ENCODE measurements around the gene SMG6.

The SMG6 gene

DNA sequence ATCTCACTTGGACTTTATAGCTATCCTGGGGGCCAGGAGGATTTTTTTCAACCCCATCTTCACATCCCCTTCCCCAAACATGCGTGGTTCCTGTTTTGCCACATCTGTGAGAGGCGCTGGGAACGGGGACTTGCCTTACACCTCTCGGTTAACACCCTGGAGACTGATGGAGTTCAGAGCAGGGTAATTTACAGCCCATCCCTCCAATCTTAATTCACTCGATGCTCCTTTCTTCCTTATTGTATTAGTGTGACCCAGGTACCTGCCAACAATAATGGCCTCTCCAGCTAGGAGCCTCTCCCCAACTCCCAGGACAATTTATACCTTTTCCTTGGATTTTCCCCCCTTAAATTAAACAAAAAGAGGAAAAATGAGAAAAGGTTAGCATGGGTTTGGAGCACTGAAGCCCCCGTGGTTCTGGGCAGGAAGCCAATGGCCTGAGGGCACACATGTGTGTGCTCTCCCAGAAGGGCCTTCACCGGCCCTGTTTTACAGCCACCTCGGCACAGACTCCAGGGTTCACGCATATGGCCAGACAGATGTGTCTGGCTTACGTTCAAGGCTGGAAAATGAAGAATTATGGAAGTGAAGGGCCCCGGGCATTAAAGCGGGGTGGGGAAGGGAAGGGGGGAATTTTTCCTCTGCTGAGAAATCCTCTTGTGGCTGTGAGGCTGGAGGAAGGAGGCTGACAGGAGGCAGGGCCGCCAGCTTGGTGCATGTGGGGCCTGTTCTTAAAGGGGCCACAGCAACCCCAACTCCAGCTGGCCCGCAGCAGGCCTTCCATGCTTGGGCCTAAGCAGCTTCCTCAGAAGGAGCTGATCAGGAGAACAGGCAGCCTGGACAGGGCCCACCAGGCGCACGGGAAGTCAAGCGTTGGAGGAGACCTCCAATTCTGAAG, 227.2 kb downstream of the SMG6 start:
- DNase-seq (ENCODE audit: low spot score) = no peak

DNA sequence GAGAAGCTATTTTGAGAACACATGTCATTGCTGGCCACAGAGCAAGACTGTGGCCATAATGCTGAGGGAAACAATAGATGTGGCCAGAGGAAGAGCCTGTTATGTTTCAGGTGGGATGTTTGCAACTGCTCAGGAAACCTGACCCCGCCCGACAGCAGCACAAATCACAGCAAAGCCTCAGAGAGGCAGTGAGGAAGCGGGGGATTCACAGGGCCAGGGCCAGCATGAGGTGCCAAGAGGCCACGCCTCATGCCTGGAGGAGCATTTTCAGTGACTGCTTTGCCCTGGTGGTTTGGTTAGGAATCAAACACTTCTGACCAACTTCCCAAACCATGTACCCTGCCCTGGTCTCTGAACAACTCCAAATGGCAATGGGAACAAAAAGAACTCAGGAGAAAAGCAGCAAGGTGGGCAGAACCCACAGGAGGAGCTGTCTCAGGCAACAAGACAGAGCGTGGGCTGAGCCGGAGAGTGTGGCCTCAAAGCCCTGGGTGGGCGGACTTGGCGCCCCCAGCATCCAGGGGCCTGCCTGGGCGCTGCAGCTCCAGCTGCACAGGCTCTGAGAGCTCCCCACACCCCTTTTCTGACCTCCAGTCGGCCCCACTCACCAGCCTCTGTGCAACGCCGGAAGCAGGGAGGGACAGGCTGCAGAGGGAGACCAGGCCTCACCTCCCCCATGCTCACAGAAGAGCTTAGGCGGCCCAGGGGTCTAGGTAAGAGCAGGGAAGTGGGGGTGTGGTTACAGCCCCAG, 228.1 kb downstream of the SMG6 start:
- DNase-seq (ENCODE audit: low spot score) = no peak

DNA sequence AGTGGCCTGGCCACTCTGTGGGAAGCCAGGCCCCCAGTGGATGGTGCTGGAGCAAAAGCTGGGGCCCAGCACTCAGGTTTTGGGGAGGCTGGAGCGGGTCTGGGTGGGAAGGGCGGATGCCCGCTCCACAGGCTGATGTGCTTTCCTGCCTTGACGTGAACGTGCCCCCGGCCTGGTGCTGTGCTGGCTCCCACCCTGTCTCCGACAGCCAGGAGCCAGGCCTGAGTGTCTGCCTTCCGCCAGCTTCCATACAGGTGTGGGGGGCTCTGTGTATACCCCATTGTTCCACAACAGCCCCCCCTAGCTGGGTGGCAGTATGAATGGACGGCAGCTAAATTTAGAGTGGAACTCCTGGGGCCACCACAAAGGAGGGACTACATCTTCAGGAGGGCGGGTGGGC, 228.7 kb downstream of the SMG6 start:
- no peak for DNase-seq (ENCODE audit: low spot score)

DNA sequence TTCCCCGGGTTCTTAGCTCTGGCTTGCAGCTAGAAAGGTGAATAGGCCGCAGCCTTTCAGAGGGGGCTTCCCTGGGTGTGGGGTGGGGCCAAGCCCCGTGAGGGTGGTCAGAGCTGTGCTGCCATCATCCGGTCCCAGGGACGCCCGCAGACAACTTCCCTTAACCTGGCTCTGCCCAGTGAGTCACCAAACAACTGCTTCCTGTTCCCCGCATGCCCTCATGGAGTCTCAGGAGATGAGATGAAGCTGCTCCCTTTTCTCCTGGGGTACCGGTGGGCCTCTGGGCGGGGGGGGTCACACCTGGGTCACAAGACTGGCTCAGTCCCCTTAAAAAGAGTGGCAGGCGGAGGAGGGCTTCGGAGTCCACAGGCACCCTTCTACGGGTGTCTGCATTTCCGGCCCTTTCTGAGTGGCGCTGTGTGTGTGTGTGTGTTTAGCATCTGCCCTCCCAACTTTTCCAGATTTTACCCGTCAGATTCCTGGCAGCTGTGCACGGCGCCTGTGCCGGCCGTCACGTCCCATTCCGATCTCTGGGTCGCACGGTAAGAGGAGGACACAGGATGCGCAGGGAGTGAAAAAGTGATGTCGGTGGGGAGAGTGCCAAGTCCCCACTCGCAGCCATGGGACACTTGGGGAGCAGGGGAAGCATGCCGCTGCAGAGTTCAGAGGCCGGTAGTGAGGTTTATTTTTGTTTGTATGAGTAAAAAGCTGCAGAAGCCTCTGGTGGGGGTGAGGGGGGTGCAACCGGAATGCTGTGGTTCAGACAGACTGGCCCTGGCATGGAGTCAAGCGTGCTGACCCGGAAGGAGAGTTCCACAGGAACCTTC, 231.9 kb downstream of the SMG6 start:
- DNase-seq (ENCODE audit: low spot score) = no peak

DNA sequence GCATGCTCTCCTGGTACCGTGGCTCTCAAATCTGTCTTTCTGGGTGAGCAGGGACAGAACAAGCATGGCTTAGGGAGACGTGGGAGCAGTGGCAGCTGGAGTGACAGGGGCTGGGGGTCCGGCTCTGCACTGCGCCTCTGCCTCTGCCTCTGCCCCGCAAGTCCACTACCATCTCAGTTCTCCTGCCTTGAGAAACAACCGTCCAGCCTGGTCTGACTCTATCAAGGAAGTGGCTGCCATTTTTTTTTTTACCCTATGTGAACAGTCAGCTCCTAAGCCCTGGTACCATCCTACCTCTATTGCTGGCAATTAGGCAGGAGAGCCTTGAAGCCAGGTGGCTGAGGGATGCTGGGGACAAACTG, 232.6 kb downstream of the SMG6 start:
- no peak for DNase-seq (ENCODE audit: low spot score)

DNA sequence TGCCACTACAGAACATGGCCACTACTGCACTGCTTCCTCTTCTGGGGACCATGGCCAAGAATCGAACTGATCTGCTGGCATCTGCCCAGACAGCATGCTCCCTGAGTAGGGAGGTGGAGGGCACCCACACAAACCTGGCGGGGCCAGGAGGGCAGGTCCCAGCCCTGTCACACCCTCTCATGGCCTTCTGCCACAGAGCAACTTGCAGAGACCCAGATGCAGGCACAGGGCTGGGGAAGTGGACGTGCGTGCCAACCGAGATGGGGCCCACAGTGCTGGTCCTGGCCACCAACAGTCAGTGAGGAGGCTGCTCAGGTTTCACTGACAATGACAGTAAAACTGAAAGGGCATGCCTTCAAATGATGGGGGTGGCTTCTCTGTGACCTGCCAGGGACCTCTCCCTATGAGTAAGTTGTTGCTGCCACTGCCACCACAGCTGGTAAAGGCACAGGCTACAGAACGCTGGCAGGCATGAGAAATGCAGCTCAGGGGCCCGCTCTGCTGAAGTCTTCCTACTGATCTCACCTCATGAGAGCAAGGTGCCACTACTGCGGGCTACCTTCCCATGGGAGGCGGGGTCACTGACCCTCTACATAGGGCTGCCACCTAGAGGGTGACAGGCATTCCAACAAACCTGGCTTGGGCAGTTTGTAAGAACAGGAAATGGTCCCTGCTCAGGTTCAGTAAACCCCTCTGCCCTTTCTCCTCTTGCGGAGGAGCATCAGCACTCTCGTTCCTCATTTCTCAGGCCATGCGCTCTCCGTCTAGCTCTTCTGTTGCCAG, 233.2 kb downstream of the SMG6 start:
- no peak for DNase-seq (ENCODE audit: low spot score)

DNA sequence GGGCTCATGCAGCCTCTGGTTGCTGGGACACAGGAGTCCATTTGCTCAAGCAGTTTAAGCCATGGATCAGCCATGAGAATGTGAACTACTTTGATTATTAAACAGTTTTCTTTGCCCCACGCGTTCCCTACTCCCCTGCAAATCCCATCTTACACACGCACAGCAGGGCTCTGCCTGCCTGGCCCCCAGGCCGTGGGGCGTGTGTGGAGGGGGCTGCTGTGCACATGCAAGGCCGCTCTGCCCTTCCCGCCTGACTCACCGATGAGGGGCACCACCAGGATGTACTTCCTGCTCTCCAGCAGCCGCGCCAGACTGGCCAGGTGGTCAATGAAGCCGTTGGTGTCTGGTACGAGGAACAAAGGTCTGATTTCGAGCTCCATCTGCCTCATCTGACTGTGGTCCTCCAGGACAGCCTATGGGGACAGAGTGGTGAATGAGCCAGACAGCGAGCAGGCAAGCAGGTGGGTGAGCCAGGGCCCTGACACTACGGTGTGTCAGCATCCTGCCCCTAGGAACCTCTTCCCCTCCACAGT, 235.0 kb downstream of the SMG6 start:
- no peak for DNase-seq (ENCODE audit: low spot score)

DNA sequence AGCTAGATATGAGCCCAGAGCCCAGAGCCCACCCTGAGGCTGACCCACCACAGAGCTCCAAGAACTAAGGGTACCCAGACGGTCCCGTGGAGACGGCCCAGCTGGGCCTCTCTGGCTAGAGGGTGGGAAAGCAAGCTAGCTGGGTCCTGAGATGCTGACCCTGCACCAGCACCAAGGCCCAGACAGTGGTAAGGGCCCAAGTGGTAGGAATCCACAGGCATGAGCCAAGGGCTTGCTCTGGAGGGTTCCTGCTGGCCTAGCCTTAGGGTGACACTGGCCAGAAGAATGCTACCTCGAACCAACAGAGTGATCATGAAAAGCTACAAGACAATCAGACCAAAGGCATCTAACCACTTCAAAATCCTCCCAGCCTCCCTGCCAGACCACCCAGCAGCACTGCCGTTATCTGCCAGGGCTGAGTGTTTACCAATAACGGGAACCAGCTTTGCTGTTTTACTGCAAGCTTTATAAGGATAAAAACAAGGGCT, 235.5 kb downstream of the SMG6 start:
- DNase-seq (ENCODE audit: low spot score) = no peak

DNA sequence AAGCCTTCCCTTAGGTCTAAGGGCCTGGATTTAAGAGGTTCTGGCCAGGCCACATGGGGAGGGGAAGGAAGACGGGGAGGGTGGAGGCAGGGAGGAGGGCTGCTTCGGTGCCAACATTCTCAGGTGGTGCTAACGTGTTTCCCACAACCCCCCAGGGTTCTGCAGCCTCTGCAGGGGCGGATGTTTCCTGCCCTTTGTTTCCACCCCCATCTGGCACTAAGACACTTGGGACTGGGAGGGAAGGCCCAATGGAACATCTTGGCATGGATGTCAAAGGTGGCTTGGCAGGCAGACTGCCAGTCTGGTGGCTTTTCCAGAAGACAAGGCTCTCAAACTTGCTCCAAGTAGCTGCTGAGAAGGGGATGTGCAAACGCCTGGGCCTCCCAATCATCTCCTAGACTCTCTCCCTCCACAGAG, 236.0 kb downstream of the SMG6 start:
- no peak for DNase-seq (ENCODE audit: low spot score)

DNA sequence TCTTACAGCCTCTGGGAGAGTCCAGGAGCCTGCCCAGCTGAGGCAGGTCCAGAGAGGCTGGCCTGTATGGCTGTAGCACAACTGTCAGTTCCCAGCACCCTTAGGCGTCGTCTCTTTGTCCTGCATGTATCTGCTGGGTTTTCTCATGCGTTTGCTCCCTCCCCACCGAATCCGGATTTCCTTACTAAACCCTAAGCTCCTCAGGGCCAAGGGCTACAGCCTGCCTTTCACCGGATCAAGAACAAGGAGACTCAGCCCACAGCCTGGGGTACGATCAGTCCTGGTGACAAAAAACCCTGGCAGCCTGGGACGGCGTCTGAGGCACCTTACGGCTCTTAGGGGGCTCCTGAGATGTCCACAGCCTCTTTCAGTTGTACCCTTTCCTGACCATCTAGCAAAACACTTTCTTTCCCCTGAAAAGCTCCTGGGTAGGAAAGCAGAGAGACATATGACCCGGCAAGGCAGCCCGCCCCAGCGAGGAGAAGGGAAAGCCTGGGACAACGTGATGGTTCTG, 236.5 kb downstream of the SMG6 start:
- no peak for DNase-seq (ENCODE audit: low spot score)

DNA sequence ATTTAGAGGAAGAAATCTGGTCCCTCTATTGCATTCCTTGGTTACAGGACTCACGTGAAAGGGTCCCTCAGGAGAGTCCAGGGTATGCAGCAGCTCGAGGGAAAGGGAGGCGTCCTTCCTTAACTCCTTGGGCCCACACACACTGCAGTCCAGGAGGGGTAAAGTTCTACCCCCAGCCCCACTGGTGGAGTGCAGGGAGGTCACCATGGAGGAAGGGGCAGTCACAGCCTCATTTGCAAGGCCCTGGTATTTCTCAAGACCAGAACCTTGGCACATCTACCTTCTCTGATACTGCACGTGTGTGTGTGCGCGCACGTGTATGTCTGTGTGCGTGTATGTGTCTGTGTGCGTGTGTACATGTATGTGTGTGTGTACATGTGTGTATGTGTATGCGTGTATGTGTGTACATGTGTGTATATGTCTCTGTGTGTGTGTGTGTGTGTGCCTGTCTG, 237.6 kb downstream of the SMG6 start:
- no peak for DNase-seq (ENCODE audit: low spot score)

DNA sequence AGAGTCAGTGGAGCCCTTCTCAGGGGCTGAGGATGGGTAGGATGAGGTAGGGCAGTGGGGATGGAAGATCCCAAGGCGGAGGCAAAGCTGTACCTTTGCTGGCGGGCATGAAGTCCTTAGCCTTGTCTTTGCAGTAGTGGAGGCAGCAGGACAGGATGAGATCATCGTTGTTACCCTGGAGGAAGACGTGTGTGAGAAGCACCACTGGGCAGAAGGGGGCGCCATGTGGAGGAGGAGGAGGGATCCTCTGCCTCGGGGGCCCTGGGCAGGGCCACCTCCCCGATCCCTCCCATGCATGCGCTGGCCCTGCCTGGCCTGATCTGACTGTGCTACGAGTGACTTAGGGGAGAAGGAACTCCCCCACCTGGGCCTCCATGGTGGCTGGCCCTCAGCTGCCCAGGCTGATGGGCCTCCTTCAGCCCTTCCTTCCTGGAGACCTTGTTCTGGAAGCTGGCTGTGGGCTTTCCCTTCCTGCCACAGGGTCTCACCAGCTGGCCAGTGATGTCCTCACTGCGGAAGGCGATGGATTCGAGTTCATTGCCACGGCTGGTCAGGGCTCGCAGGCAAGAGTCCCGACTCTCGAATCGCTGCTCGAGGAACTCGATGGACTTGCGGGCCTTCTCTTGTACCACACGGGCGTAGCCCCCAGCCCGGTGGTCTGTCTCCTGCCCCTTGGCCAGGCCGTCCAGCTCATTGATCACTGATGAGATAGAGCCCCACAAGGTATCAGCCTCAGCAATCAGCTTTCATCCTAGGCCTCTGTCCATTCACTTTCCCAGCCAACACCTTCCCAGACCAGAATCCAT, 238.4 kb downstream of the SMG6 start:
- no peak for DNase-seq (ENCODE audit: low spot score)

DNA sequence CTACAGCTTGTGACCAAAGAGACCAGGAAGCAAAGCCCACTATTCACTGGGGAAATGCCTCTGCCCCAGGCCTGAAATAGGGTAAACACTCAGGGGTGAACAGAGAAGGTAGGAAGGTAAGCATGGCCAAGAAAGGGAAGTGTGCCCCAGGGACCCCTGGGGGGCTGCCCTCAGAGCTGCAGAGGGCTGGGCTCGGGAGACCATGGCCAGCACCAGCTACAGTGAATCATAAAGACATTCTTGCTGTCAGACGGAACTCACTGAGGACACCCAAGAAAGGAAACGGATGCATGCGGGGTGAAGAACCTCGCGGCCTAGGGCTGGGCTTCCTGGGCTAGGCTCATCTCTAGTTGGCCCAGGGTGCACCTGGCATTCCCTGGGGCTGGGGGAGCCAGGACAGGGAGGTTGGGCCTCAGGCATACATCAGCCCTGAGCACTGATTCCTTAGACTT, 239.0 kb downstream of the SMG6 start:
- no peak for DNase-seq (ENCODE audit: low spot score)

DNA sequence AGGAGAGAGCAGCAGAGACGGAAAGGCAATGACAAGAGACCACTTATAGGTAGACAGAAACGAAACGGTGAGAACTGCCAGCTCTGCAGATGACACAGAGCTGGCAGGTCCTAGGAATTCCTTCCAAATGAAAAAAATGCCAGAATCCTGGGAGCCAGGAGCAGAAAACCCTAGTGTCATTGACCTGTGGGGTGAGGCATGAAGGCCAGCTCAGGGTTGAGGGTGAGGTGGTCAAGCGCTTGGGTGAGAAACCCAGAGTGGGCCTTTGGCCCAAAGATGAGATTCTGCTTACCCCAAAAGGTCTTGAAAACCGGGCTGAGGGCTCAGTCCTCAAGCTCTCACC, 239.5 kb downstream of the SMG6 start:
- DNase-seq (ENCODE audit: low spot score) = no peak

DNA sequence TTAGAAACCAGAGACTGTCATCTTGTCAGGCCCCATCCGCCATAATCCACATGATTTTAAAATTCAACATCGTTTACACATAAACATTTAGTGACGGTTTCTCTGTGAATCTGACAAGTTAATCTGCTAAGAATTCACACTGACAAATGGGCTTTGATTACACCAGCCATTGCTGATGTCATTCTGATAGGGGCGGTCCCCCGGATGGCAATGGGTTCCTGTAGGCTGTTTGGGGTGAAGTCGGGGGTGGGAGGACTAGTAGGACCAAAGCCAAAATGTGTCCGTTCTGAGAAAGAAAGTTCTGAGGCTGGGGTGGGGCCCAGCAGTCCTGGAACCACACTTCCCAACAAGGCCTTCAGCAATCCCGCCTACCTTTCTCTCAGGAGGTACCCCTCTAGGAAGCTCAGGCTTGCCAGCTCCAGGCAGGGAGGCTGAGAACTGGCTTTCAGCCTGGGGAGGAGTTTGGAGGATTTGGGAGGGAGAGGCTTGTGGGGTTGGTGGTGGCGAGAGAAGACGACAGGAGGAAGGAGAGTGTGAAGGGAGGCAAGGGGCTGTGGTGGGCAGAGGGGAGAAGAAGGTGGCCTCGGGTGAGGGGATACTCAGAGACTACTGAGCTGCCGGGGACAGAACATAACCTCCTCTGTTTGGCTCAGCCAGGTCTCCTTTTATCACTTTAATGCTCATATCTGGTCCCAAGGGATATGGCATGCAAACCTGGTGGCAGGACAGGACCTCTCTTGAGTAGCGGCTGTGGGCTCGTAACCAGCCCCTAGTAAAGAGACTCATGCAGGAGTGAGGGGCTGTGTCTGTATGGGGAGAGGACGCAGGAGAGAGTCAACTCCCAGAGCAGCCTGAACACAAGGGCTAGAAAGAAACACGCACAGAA, 240.1 kb downstream of the SMG6 start:
- DNase-seq (ENCODE audit: low spot score) = no peak

DNA sequence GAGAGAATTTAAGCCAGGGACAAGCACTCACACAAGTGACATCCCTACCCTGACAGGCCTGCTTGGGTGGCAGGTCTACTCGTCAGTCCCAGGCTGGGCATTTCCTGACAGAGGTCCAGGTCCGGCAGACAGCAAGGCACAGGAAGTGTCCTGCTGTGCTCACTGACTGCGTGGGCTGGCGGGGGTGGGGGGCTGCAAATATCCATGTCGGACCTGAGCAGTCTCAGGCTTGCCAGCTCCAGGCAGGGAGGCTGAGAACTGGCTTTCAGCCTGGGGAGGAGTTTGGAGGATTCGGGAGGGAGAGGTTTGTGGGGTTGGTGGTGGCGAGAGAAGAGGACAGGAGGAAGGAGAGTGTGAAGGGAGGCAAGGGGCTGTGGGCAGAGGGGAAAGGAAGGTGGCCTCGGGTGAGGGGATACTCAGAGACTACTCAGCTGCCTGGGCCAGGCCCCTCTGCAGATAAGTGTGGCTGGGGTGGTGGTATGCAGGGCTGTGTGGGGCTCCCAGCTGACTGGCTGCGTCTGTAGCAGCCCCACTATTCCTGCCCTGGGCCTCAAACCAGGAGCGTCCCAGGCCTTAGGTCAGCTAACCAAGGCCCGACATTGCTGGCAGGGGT, 240.9 kb downstream of the SMG6 start:
- DNase-seq (ENCODE audit: low spot score) = no peak

DNA sequence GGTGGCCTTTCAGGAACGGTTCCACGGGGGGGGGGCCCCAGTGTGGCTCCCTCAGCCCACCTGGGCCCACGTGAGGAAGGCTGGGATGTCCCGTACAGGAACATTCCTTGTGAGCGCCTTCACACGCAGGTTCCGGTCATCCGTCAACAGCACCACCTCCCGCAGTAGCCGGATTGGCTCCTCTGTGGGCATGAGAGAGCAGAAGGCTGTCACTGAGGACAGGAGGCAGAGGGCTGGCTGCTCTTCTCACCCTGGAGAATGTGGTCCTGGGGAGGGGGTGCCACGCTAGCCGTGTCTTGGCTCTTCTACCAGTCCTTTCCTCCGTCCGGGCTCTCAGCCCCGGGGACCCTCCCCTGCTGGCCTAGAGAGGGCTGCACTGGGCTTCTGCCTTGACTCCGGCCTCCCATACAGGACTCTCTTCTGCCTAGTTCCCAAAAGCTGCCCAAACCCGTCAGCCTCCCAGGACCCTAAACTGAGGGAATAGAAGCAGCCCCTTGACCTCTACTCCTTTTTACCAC, 242.1 kb downstream of the SMG6 start:
- DNase-seq (ENCODE audit: low spot score) = no peak

DNA sequence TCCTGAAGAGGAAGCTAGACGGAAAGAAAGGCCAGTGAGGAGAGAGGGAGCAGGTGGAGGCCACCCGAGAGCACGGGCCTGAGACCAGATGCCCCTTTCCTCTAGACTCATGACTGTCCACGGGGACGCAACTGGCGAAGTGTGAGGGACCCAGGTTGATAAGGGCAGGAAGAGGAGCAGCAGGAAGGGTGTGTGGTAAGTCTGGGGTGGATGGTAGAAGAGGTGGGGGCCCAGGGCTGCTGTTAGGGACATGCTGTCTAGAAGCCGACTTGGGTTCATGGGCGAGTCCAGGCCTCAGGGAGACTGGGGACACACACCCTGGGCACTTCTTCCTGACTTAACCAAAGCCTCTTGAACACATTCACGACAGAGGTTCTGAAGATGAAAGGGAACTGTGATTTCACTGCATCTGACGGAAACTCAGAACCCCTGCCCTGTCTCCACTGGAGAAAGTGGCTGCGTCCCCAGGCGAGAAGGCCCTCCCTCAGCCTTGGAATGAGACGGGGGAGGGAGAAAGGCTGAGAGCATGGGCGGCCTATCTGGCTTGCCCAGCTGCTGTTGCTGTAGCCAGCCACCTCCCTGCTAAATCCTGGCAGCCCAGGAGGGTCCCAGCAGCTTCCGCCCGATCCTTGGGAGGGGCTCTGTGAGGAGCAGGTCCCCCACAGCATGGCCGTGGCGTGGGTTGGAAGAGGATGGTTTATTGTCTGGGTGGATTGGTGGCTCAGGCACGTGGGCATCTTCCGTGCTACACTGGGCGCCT, 242.7 kb downstream of the SMG6 start:
- no peak for DNase-seq (ENCODE audit: low spot score)

Measured in LoVo (cell line).